ENCODE results near the gene FANK1. TPM values are rescaled to one million over a fixed set of nuclear protein-coding genes. Genes with fewer than 3 reads are reported as not detected.

Gene FANK1
- total RNA-seq, 1 donor from 2014 or later, result 0.30 TPM

DNA sequence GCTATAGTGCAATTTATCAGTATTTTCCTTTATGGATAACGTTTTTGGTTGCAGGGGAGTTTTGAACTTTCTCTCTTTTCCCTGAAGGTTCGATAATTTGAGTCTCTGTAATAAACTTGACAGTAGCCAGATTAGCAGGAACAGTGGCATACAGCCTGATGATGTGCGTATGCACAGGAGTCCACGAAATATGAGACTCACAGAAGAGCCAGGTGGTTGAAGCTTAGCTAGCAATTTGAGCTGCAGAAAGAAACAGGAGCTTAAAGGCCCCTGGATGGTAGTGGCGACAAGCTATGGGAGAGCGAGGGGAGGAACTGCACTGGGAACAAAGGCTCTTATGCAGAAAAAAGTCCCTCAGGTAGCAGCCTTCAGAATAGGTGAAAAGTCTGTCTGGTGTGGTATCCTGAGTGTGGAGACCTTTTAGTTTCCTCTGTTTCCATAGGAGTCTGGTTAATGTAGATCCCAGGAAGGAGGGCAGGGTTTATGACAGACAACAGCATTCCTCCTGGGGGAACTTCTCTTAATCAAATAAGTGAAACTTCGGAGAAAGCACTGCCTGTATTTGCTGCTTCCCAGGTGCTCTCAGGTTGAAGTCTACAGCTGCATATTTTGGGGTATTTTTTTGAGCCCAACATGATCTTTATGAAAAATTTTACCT, 32.7 kb downstream of the FANK1 start:
- Histone ChIP-seq H3K27ac (replicated peaks) (no peak overlapping the region), H3K4me3 (no peak overlapping the region)
- intact Hi-C loops (cut with micrococcal nuclease), result no loop called here

DNA sequence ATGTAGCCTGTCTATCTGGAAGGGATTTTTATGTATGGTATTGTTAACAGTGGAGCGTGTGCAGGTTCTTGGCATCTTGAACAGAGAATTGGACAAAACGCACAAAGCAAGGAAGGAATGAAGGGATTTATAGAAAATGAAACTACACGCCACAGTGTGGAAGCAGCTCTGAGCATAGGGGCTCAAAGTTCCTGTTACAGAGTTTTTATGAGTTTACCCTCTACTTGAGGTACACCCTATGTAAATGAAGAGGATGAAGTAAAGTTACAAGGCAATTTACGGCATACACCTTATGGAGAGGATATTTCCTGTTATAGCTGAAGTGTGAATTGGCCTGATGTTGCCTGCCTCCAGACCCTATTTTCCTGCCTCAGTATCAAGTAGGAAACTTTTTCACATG, 33.3 kb downstream of the FANK1 start:
- H3K4me1 ChIP-seq, result no peaks in the 10 kb centered on the region
- peaks cover 5% of the 10 kb centered on the region for H3K9me3 ChIP-seq (replicated peaks)
- TF ChIP-seq, protein P1, sequence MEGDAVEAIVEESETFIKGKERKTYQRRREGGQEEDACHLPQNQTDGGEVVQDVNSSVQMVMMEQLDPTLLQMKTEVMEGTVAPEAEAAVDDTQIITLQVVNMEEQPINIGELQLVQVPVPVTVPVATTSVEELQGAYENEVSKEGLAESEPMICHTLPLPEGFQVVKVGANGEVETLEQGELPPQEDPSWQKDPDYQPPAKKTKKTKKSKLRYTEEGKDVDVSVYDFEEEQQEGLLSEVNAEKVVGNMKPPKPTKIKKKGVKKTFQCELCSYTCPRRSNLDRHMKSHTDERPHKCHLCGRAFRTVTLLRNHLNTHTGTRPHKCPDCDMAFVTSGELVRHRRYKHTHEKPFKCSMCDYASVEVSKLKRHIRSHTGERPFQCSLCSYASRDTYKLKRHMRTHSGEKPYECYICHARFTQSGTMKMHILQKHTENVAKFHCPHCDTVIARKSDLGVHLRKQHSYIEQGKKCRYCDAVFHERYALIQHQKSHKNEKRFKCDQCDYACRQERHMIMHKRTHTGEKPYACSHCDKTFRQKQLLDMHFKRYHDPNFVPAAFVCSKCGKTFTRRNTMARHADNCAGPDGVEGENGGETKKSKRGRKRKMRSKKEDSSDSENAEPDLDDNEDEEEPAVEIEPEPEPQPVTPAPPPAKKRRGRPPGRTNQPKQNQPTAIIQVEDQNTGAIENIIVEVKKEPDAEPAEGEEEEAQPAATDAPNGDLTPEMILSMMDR (IDR thresholded peaks at IDR 0.05; ENCODE audit: borderline replicate concordance), result no peak
- H3K27ac ChIP-seq (replicated peaks), result no peak overlapping the region
- intact Hi-C loops (cut with micrococcal nuclease), result no loop called here
- no peak overlapping the region for H3K4me3 ChIP-seq
- DNase-seq, result no peak
- H3K36me3 ChIP-seq, result no peaks in the 10 kb centered on the region
- H3K27me3 ChIP-seq (ENCODE audit: low read depth), result no peaks in the 10 kb centered on the region

More for the DNA sequence above, 32.7 kb downstream of the FANK1 start:
- no peak for DNase-seq
- H3K4me1 ChIP-seq, result no peaks in the 10 kb centered on the region
- TF ChIP-seq, protein P1 (IDR thresholded peaks at IDR 0.05; ENCODE audit: borderline replicate concordance), result no peak
- no peaks in the 10 kb centered on the region for H3K36me3 ChIP-seq
- no peaks in the 10 kb centered on the region for H3K27me3 ChIP-seq (ENCODE audit: low read depth)
- H3K9me3 ChIP-seq (replicated peaks), result peaks cover 5% of the 10 kb centered on the region

DNA sequence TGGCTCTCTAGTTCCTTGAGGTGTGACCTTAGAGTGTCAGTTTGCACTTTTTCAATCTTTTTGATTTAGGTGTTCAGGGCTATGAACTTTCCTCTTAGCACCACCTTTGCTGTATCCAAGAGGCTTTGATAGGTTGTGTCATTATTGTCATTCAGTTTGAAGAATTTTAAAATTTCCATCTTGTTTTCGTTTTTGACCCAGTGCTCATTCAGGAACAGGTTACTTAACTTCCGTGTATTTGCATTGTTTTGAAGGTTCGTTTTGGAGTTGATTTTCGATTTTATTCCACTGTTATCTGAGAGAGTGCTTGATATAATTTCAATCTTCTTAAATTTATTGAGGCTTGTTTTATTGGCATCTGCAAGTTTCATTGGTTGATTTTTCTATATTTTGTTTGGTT, 37.3 kb downstream of the FANK1 start:
- TF ChIP-seq, protein P1 (IDR thresholded peaks at IDR 0.05; ENCODE audit: borderline replicate concordance), result no peak
- H3K36me3 ChIP-seq, result no peaks in the 10 kb centered on the region
- intact Hi-C loops (cut with micrococcal nuclease), result no loop called here
- no peak for DNase-seq
- H3K27me3 ChIP-seq (ENCODE audit: low read depth), result peaks cover 3% of the 10 kb centered on the region
- no peak overlapping the region for H3K27ac ChIP-seq (replicated peaks)
- no peak overlapping the region for H3K4me3 ChIP-seq
- peaks cover 5% of the 10 kb centered on the region for H3K9me3 ChIP-seq (replicated peaks)
- H3K4me1 ChIP-seq, result no peaks in the 10 kb centered on the region

DNA sequence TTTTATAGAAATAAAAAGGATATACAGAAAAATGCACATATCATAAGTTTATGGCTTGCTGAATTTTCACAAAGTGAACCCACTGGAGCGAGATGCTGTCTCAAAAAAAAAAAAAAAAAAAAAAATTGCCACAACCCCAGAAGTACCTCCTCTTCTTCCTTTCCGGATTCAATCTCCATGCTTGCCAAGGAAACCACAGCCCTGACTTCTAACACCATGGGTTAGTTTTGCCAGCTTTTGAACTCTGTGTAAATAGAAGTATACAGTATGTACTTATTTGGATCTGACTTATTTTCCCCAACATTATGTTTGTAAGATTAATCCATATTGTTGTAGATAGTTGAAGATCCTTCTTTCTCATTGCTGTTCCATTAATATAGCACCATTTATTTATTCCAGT, 40.0 kb downstream of the FANK1 start:
- DNase-seq, result no peak
- TF ChIP-seq, protein P1 (IDR thresholded peaks at IDR 0.05; ENCODE audit: borderline replicate concordance), result no peak
- Histone ChIP-seq H3K4me3 (no peak overlapping the region), H3K27ac (replicated peaks) (no peak overlapping the region), H3K4me1 (no peaks in the 10 kb centered on the region), H3K27me3 (ENCODE audit: low read depth) (peaks cover 3% of the 10 kb centered on the region), H3K9me3 (replicated peaks) (peaks cover under 1% of the 10 kb centered on the region), H3K36me3 (no peaks in the 10 kb centered on the region)
- intact Hi-C loops (cut with micrococcal nuclease), result no loop called here

DNA sequence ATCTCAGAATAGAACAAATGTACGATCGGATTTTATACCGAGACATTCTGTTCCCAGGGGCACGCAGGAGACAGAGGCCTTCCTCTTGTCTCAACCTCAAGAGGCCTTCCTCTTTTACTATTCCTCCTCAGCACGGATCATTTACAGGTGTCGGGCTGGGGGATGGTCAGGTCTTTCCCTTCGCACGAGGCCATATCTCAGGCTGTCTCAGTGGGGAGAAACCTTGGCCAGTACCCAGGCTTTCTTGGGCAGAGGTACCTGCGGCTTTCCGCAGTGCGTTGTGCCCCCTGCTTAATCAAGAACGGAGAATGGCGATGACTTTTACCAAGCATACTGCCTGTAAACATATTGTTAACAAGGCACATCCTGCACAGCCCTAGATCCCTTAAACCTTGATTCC, 44.2 kb downstream of the FANK1 start:
- intact Hi-C loops (cut with micrococcal nuclease), result no loop called here
- DNase-seq, result no peak
- TF ChIP-seq, protein P1 (IDR thresholded peaks at IDR 0.05; ENCODE audit: borderline replicate concordance), result no peak
- Histone ChIP-seq H3K27ac (replicated peaks) (no peak overlapping the region), H3K27me3 (ENCODE audit: low read depth) (peaks cover 3% of the 10 kb centered on the region), H3K4me1 (no peaks in the 10 kb centered on the region), H3K36me3 (no peaks in the 10 kb centered on the region), H3K4me3 (no peak overlapping the region), H3K9me3 (replicated peaks) (peaks cover 10% of the 10 kb centered on the region)

Measured in left ventricle myocardium inferior (tissue), 1 donor.